IPS-20b (cell line): ENCODE results near the gene IRF8.
A peak's percentile ranks its signal among the peaks of the same experiment; 100 is the strongest.

Experiments used
- H3K27ac ChIP-seq: one replicate; pipeline ENCODE4 v1.5.1; 2013; ENCODE audit warnings: low read length
- H3K27me3 ChIP-seq: 2 replicates; pipeline ENCODE4 v1.6.1; 2013; ENCODE audit warnings: mild to moderate bottlenecking, low read length, inconsistent platforms; ENCODE audit not compliant: insufficient read depth
- H3K36me3 ChIP-seq: 2 replicates; pipeline ENCODE4 v1.6.1; 2013; ENCODE audit warnings: low read depth, mild to moderate bottlenecking, inconsistent platforms, low read length, moderate library complexity; ENCODE audit not compliant: insufficient read depth
- H3K4me1 ChIP-seq: 2 replicates; pipeline ENCODE4 v1.6.1; 2013; ENCODE audit warnings: mild to moderate bottlenecking, control low read depth, inconsistent platforms, low read length, moderate library complexity; ENCODE audit not compliant: insufficient read depth
- H3K4me3 ChIP-seq: 2 replicates; pipeline ENCODE4 v1.5.1; 2013; ENCODE audit warnings: mild to moderate bottlenecking, low read length, inconsistent platforms
- H3K9ac ChIP-seq: 2 replicates; pipeline ENCODE4 v1.6.1; 2013; ENCODE audit warnings: low read depth, mild to moderate bottlenecking, inconsistent platforms, low read length, moderate library complexity
- H3K9me3 ChIP-seq: 2 replicates; pipeline ENCODE4 v1.6.1; 2013; ENCODE audit warnings: mild to moderate bottlenecking, low read depth, low read length, inconsistent platforms; ENCODE audit not compliant: insufficient read depth

IRF8 gene

DNA sequence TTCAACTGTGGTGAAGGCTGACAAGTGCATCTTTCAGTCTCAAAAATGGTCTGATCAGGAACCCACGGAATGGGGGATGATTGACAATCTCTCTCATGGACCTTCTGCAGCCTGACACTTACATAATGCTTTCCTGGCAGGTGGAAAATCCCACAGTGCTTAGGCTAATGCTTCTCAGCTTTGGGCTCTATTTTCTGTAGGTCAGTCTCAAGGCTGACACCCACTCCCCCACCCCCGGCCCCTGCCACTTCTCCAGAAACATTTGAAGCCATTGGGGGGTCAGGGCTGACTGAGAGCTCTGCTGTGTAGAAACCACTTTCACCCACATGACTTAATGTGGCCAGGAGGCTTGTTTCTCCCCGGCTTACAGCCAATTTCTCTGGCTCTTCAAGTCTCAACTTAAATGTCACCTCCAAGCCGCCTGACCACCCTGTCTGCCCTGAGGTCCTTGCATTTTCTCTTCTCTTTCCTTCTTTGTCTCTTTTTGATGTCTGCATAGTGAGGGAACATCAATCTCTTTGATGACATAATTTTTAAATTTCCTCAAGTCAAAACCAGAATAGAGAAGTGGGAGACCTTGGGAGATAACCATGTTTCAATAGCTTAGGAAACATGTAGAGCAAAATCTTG is 16.7 kb upstream of the IRF8 start:
- Histone ChIP-seq H3K27me3 (peaks cover 8% of the 10 kb centered on the region), H3K4me1 (no peaks in the 10 kb centered on the region), H3K9ac (no peak overlapping the region), H3K4me3 (no peak overlapping the region), H3K36me3 (no peaks in the 10 kb centered on the region), H3K27ac (no peak overlapping the region), H3K9me3 (no peaks in the 10 kb centered on the region)

GRCh38 chr16:85883813-85884212 is 15.1 kb upstream of the IRF8 start:
- Histone ChIP-seq H3K9me3 (no peaks in the 10 kb centered on the region), H3K4me3 (no peak overlapping the region), H3K9ac (no peak overlapping the region), H3K27me3 (peaks cover 9% of the 10 kb centered on the region), H3K36me3 (no peaks in the 10 kb centered on the region), H3K4me1 (no peaks in the 10 kb centered on the region), H3K27ac (no peak overlapping the region)

DNA sequence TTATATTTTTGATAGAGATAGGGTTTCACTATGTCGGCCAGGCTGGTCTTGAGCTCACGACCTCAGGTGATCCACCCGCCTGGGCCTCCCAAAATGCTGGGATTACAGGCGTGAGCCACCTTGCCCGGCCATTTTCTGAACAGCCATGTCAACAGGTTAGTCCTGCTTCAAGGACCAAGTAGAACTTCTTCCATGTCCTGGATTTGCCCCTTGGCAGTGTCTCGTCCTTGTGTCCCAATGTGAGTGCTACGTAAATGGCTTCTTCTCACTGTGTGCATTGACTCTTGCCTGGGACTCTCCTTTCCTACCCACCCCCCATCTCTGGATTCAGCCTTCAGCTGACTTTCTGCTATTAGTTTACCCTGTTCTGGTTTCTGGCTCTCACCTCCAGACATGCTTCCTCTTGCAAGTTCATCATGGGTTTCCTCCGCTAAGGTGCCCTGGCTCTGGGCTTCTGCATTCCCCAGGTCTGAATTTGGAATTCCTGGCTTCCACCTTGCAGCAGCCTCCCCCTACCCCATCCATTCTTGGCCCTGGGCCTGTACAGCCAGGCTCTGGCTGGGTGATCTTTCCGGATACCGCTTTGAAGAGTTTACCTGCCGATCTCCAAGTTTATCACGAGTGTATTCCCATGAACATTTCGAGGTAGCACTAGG is 14.0 kb upstream of the IRF8 start:
- no peak overlapping the region for H3K9ac ChIP-seq
- H3K27me3 ChIP-seq = peaks cover 17% of the 10 kb centered on the region
- H3K4me3 ChIP-seq = no peak overlapping the region
- no peaks in the 10 kb centered on the region for H3K9me3 ChIP-seq
- H3K4me1 ChIP-seq = no peaks in the 10 kb centered on the region
- H3K27ac ChIP-seq = no peak overlapping the region
- no peaks in the 10 kb centered on the region for H3K36me3 ChIP-seq

DNA sequence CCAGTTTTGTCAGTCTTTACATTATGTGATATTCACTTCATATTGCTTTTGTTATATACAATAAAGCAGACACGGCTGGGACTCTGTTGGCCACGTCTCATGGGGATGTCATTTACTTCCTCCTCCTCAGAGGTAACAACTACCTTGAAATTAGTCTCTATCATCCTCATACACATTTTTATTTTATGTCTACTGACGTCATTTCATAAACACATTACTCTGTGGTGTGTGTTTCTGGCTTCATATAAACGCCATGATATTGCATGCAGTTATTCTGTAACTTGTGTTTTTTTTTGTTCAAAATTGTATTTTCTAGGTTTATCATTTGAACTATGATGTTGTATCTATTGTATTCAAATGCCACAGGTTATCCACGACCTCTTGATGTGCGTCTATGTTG is 13.4 kb upstream of the IRF8 start:
- Histone ChIP-seq H3K36me3 (no peaks in the 10 kb centered on the region), H3K4me3 (no peak overlapping the region), H3K27me3 (peaks cover 17% of the 10 kb centered on the region), H3K9me3 (no peaks in the 10 kb centered on the region), H3K9ac (no peak overlapping the region), H3K27ac (no peak overlapping the region), H3K4me1 (no peaks in the 10 kb centered on the region)

DNA sequence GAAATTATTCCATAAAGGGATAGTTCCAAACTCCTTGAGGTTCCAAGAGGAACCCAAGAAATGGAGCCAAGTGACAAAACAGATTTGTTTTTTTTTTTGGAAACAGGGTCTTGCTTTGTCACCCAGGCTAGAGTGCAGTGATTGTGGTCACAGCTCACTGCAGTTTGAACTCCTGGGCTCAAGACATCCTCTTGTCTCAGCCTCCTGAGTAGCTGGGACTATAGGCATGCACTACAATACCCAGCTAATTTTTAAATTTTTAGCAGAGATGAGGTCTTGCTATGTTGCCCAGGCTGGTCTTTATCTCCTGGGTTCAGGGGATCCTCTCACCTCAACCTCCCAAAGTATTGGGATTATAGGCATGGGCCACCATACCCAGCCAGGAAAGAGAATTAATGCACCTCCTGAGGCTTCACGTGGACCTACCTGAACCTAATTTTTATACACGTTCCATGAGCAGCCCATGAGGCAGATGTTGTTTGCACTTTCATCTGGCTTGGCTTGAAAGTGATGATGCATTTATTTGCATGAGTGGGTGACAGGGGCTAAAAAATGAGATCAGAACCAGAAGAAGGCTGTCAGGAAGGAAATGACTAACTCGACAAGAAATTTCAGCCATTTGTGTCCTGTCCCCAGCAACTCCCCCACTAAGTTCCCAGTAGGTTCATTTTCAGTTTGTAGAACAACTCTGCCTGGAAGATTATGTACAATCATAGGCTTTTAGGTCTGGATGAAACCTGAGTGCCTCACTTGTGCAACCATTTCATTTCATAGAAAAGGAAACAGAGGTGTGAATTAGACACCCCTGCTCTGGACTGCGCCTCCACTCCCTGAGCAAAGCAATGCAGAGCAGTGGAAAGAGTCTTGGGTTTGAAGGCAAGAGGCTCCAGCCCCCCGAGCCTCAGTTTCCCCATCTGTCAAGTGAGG is 10.3 kb upstream of the IRF8 start:
- Histone ChIP-seq H3K36me3 (no peaks in the 10 kb centered on the region), H3K27ac (no peak overlapping the region), H3K27me3 (peaks cover 9% of the 10 kb centered on the region; the same call in 1 of the 2 replicates), H3K4me3 (no peak overlapping the region), H3K9me3 (no peaks in the 10 kb centered on the region), H3K4me1 (no peaks in the 10 kb centered on the region; the same call in 1 of the 2 replicates), H3K9ac (no peak overlapping the region)

- H3K9ac ChIP-seq = no peak overlapping the region
- H3K27me3 ChIP-seq = peaks cover 34% of the 10 kb centered on the region
- H3K9me3 ChIP-seq = no peaks in the 10 kb centered on the region
- H3K36me3 ChIP-seq = no peaks in the 10 kb centered on the region
- no peak overlapping the region for H3K4me3 ChIP-seq
- no peak overlapping the region for H3K27ac ChIP-seq
- H3K4me1 ChIP-seq = no peaks in the 10 kb centered on the region; the same call in 1 of the 2 replicates
Measured at GRCh38 chr16:85891033-85891775, 7.8 kb upstream of the IRF8 start.

DNA sequence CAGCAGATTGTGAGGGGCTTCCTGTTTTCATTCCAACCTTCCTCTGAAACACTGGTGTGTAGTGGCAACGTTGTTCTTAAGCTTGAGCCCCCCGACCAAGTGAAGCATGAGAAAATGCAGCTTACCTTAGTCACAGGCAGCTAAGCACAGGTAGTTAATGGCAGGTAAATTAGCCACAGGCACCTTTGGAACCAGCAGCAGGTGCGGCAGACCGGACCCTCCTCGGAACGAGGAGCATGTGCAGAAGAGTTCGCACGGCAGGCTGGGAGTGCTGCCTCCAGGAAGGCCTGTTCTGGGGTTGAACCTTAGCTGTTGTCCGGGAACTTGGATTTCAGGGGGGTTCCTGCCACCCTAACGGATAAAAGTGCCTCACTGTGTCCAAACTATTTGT is 7.2 kb upstream of the IRF8 start:
- Histone ChIP-seq H3K9me3 (no peaks in the 10 kb centered on the region), H3K4me3 (no peak overlapping the region), H3K9ac (no peak overlapping the region), H3K4me1 (no peaks in the 10 kb centered on the region; the same call in 1 of the 2 replicates), H3K36me3 (no peaks in the 10 kb centered on the region), H3K27me3 (peaks cover 39% of the 10 kb centered on the region), H3K27ac (no peak overlapping the region)

DNA sequence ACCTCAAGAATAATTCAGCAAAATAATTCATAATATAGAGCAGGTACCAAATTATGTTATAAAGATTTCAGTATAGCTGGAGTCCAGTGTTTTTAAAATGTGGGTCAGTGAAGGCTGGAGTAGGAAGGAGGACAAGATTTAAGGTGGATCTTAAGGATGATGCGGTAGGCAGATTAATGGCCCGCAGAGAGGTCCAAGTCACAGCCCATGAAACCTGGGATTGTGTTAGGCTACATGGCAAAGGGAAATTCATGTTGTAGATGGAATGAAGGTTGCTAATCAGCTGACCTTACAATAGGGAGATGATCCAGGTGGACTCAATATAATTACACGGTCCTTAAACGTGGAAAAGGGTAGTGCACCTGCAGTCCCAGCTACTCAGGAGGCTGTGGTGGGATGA is 6.2 kb upstream of the IRF8 start:
- Histone ChIP-seq H3K27ac (no peak overlapping the region), H3K4me3 (no peak overlapping the region), H3K36me3 (no peaks in the 10 kb centered on the region), H3K4me1 (no peaks in the 10 kb centered on the region; the same call in 1 of the 2 replicates), H3K27me3 (peaks cover 49% of the 10 kb centered on the region), H3K9me3 (no peaks in the 10 kb centered on the region), H3K9ac (no peak overlapping the region)

DNA sequence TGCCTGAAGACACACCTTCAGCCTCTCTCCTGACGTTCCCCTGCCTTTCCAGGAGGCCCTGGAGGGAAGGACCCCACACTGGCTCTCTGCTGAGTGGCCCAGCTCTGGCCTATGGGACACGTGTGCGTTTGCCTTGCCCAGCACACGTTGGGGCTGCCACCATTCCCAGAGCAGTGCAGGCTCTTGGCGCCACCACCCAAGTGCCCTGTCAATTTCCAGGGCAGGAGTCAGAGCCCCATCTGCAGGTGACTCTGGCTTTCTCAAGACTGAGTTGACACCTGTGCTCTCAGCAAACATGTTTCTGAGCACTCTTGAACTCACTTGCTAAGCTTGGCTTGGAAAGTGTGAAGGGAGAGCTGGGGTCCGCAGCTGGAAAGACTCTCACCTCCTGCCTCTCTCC is 4.7 kb upstream of the IRF8 start:
- Histone ChIP-seq H3K27ac (no peak overlapping the region), H3K9ac (no peak overlapping the region), H3K4me3 (no peak overlapping the region), H3K9me3 (no peaks in the 10 kb centered on the region), H3K27me3 (peaks cover 59% of the 10 kb centered on the region), H3K36me3 (no peaks in the 10 kb centered on the region), H3K4me1 (no peaks in the 10 kb centered on the region; the same call in 1 of the 2 replicates)

DNA sequence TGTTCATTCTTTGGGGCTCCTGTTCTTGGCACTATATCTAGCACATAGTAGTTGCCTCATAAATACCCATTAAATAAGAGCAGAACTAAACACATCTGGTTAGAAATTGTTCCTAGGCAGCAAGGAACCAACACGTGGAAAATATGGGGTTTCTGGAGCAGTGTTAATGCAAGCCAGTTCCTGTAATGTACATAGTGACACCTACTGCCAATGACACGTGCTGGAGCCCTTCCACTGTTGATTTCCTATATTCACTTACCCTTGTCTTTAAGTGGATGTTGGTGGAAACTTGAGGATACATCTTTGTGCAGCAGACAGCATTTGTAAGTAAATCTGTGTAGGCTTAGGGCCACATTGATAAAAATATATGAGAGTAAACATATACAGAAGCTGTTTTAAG is 1.6 kb upstream of the IRF8 start:
- Histone ChIP-seq H3K36me3 (no peaks in the 10 kb centered on the region), H3K27me3 (peaks cover 87% of the 10 kb centered on the region), H3K4me1 (no peaks in the 10 kb centered on the region), H3K27ac (no peak overlapping the region), H3K9me3 (no peaks in the 10 kb centered on the region), H3K9ac (no peak overlapping the region), H3K4me3 (no peak overlapping the region)

GRCh38 chr16:85899444-85899843 is 482 bp downstream of the IRF8 start:
- Histone ChIP-seq H3K27ac (no peak overlapping the region), H3K4me3 (peak overlapping the region; percentile 64; the same call in 1 of the 2 replicates), H3K36me3 (no peaks in the 10 kb centered on the region), H3K27me3 (peaks cover 84% of the 10 kb centered on the region), H3K9me3 (no peaks in the 10 kb centered on the region), H3K9ac (no peak overlapping the region), H3K4me1 (no peaks in the 10 kb centered on the region)
